Bronchial epithelial cell (primary cell): Measurements from ENCODE around the gene CDC25B. TPM values are rescaled to one million over a fixed set of nuclear protein-coding genes. Genes with fewer than 3 reads are reported as not detected.
"Not testable (repeated sequence)": the region's sequence is repeated elsewhere in the genome, so short reads cannot be mapped to it uniquely, and the experiment has no call there.

Experiments
- DNase-seq: peaks from one replicate; pipeline ENCODE4 v3.0.0-alpha.2; 2010; ENCODE audit warnings: low read depth
- FAIRE-seq: peaks from 2 replicates; lab custom pipeline; 2011; peaks lifted over from hg19 to GRCh38; lab: Jason Lieb, UNC
- H3K27me3 ChIP-seq: 2 replicates; pipeline ENCODE4 v1.5.1; 2011; ENCODE audit warnings: low read length; ENCODE audit not compliant: control insufficient read depth, insufficient read depth
- H3K36me3 ChIP-seq: 2 replicates; pipeline ENCODE4 v1.5.1; 2011; ENCODE audit warnings: low read length; ENCODE audit not compliant: control insufficient read depth, insufficient read depth
- H3K4me3 ChIP-seq: 2 replicates; pipeline ENCODE4 v1.5.1; 2011; ENCODE audit warnings: mild to moderate bottlenecking, low read depth, low read length, control low read depth
- total RNA-seq: library from RNA; depleted of rRNA; stranded (reverse); fragments of >200 nt; gene quantifications from 2 replicates; pipeline ENCODE4 v1.2.1, GENCODE V29; 2014
- TF ChIP-seq, protein P1 (sequence below): IDR thresholded peaks from 2 replicates; pipeline ENCODE4 v1.5.1; 2011; ENCODE audit warnings: mild to moderate bottlenecking, moderate library complexity, low read length, control low read depth, inconsistent platforms; ENCODE audit not compliant: insufficient read depth, severe bottlenecking

CDC25B gene
- total RNA-seq, 1 donor from 2014 or later = 17.9 TPM

GRCh38 chr20:3785240-3786125 is 10.6 kb upstream of the CDC25B start:
- no peak for FAIRE-seq
- DNase-seq = no peak
- Histone ChIP-seq H3K27me3 (no peaks in the 10 kb centered on the region), H3K36me3 (peaks cover 5% of the 10 kb centered on the region), H3K4me3 (peak overlapping the region; percentile 52)
- TF ChIP-seq, protein P1, sequence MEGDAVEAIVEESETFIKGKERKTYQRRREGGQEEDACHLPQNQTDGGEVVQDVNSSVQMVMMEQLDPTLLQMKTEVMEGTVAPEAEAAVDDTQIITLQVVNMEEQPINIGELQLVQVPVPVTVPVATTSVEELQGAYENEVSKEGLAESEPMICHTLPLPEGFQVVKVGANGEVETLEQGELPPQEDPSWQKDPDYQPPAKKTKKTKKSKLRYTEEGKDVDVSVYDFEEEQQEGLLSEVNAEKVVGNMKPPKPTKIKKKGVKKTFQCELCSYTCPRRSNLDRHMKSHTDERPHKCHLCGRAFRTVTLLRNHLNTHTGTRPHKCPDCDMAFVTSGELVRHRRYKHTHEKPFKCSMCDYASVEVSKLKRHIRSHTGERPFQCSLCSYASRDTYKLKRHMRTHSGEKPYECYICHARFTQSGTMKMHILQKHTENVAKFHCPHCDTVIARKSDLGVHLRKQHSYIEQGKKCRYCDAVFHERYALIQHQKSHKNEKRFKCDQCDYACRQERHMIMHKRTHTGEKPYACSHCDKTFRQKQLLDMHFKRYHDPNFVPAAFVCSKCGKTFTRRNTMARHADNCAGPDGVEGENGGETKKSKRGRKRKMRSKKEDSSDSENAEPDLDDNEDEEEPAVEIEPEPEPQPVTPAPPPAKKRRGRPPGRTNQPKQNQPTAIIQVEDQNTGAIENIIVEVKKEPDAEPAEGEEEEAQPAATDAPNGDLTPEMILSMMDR = no peak

GRCh38 chr20:3786126-3786484 is 10.0 kb upstream of the CDC25B start:
- Histone ChIP-seq H3K4me3 (peak overlapping the region; percentile 52), H3K27me3 (no peaks in the 10 kb centered on the region), H3K36me3 (peaks cover 5% of the 10 kb centered on the region)
- TF ChIP-seq, protein P1 = peak; percentile 11
- DNase-seq = peak; percentile 28
- FAIRE-seq = no peak

- DNase-seq (peak; percentile 50), FAIRE-seq (no peak)
- Histone ChIP-seq H3K36me3 (peaks cover 5% of the 10 kb centered on the region), H3K27me3 (no peaks in the 10 kb centered on the region), H3K4me3 (peak within 1 kb of the TSS; percentile 52)
- TF ChIP-seq, protein P1 = peak; percentile 67
Observed at GRCh38 chr20:3786665-3787323, 9.3 kb upstream of the CDC25B start, which contains the start of gene CENPB. Gene CENPB (minus strand): TSS chr20:3786740. CDS start chr20:3786483, 257 bp downstream.

- FAIRE-seq = no peak
- peak overlapping the region; percentile 30 for H3K4me3 ChIP-seq
- peaks cover 5% of the 10 kb centered on the region for H3K36me3 ChIP-seq
- no peaks in the 10 kb centered on the region for H3K27me3 ChIP-seq
- DNase-seq = no peak
- TF ChIP-seq, protein P1 = no peak
Observed at GRCh38 chr20:3787324-3788014, 8.6 kb upstream of the CDC25B start.

- peaks cover 5% of the 10 kb centered on the region for H3K36me3 ChIP-seq
- TF ChIP-seq, protein P1 = no peak
- FAIRE-seq = no peak
Observed at GRCh38 chr20:3788685-3789155, 7.4 kb upstream of the CDC25B start.

DNA sequence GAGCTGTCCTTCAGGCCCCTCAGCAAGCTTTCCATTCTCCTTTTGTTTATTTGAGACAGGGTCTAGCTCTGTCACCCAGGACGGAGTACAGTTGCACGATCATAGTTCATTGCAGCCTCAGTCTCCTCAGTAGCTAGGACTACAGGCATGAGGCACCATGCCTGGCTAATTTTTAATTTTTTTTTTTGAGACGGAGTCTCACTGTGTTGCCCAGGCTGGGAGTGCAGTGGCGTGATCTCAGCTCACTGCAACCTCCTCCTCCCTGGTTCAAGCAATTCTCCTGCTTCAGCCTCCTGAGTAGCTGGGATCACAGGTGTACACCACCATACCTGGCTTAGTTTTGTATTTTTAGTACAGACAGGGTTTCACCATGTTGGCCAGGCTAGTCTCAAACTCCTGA is 6.9 kb upstream of the CDC25B start:
- H3K4me3 ChIP-seq, H3K36me3 ChIP-seq, FAIRE-seq, DNase-seq, H3K27me3 ChIP-seq: not testable (repeated sequence)

More at GRCh38 chr20:3788685-3789155, 7.4 kb upstream of the CDC25B start:
- no peak for DNase-seq
- no peak overlapping the region for H3K4me3 ChIP-seq
- no peaks in the 10 kb centered on the region for H3K27me3 ChIP-seq

GRCh38 chr20:3794168-3794567 is 1.9 kb upstream of the CDC25B start:
- not testable (repeated sequence) for H3K27me3 ChIP-seq, H3K36me3 ChIP-seq, FAIRE-seq, DNase-seq, H3K4me3 ChIP-seq
